Measurements from ENCODE around the gene FAM219A. TPM values are rescaled to one million over a fixed set of nuclear protein-coding genes. Genes with fewer than 3 reads are reported as not detected.
"Not testable (repeated sequence)": the region's sequence is repeated elsewhere in the genome, so short reads cannot be mapped to it uniquely, and the experiment has no call there.

FAM219A gene
- total and polyA plus RNA-seq, 2 donors (not counting 1 experiment from before 2014, with no cell fraction given), result 5.3 to 7.3 TPM

DNA sequence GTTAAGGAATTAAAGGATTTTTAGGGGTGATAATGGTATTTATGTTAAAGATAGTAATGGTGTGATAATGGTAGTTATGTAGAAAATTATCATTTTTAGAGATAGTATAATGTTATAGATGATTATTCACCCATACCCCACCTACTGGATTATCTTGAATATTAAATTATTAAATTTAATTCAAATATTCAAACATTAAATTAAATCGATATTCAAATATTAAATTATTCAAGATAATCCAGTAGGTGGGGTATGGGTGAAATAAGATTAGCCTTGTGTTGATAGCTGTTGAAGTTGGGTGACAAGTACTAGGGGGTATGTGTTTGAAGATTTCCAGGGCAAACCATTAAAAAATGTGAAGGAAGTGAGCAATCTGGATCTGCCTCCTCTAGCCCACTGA is 15.6 kb downstream of the FAM219A start:
- H3K4me2 ChIP-seq (ENCODE audit: extremely low read depth, insufficient read depth, low read length), result no peak overlapping the region
- no peaks in the 10 kb centered on the region for H3K27me3 ChIP-seq (ENCODE audit: control insufficient read depth, insufficient read depth, low read length)
- no peak overlapping the region for H3K27ac ChIP-seq (ENCODE audit: insufficient read depth, low read length)
- no peak overlapping the region for H2AFZ ChIP-seq (ENCODE audit: low read length)
- H3K9me3 ChIP-seq (ENCODE audit: control insufficient read depth, insufficient read depth, low read depth, low read length), result no peaks in the 10 kb centered on the region
- DNase-seq (ENCODE audit: low read depth in 2 of 2), result no peak
- H3K79me2 ChIP-seq (ENCODE audit: control insufficient read depth, insufficient read depth, low read length), result no peaks in the 10 kb centered on the region
- TF ChIP-seq EZH2 (IDR thresholded peaks at IDR 0.05; ENCODE audit: low read length, missing control alignments), result no peak
- TF ChIP-seq, protein P1, sequence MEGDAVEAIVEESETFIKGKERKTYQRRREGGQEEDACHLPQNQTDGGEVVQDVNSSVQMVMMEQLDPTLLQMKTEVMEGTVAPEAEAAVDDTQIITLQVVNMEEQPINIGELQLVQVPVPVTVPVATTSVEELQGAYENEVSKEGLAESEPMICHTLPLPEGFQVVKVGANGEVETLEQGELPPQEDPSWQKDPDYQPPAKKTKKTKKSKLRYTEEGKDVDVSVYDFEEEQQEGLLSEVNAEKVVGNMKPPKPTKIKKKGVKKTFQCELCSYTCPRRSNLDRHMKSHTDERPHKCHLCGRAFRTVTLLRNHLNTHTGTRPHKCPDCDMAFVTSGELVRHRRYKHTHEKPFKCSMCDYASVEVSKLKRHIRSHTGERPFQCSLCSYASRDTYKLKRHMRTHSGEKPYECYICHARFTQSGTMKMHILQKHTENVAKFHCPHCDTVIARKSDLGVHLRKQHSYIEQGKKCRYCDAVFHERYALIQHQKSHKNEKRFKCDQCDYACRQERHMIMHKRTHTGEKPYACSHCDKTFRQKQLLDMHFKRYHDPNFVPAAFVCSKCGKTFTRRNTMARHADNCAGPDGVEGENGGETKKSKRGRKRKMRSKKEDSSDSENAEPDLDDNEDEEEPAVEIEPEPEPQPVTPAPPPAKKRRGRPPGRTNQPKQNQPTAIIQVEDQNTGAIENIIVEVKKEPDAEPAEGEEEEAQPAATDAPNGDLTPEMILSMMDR (conservative IDR thresholded peaks at IDR 0.05 in 1 of 2, IDR thresholded peaks at IDR 0.05 in 1 of 2; ENCODE audit: low read depth in 1 of 2, low read length in 2 of 2), result no peak
- H3K4me3 ChIP-seq (replicated peaks in 1 of 4; ENCODE audit: control extremely low read depth in 1 of 4, insufficient read depth in 1 of 4, low read depth in 3 of 4, low read length in 4 of 4), result no peak overlapping the region
- H4K20me1 ChIP-seq (ENCODE audit: control insufficient read depth, extremely low read depth, insufficient read depth, low read length), result peaks cover 5% of the 10 kb centered on the region
- H3K4me1 ChIP-seq (ENCODE audit: control insufficient read depth, extremely low read depth, insufficient read depth, low read length), result no peaks in the 10 kb centered on the region
- H3K36me3 ChIP-seq (ENCODE audit: control insufficient read depth, insufficient read depth, low read length), result no peaks in the 10 kb centered on the region
- H3K9ac ChIP-seq (ENCODE audit: insufficient read depth, low read length), result no peak overlapping the region

DNA sequence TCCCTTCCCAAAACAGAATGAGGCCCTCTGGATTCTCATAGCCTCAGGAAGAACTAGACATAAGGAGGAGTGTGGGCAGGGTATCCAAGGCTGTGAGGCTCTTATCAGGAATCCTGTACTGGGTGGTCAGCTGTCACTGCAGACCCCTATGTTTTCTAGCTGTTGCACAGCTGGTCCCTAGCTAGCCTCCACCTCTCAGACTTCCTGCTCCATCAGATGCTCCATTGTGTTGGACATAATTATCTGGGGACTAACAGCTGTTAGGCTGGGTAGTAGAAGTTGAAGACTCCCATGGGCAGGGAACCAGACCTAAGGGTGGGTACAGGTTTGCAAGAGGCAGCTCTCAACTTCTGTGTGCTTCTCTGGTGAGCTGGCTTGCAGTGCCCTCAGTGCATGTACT is 18.4 kb downstream of the FAM219A start:
- H3K27ac ChIP-seq (ENCODE audit: insufficient read depth, low read length), result no peak overlapping the region
- H4K20me1 ChIP-seq (ENCODE audit: control insufficient read depth, extremely low read depth, insufficient read depth, low read length), result peaks cover 2% of the 10 kb centered on the region

DNA sequence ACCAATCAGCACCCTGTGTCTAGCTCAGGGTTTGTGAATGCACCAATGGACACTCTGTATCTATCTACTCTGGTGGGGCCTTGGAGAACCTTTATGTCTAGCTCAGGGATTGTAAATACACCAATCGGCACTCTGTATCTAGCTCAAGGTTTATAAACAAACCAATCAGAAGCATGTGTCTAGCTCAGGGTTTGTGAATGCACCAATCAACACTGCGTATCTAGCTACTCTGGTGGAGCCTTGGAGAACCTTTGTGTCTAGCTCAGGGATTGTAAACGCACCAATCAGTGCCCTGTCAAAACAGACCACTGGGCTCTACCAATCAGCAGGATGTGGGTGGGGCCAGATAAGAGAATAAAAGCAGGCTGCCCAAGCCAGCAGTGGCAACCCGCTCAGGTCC is 19.9 kb downstream of the FAM219A start:
- H3K4me3 ChIP-seq (replicated peaks in 1 of 4; ENCODE audit: control extremely low read depth in 1 of 4, insufficient read depth in 1 of 4, low read depth in 3 of 4, low read length in 4 of 4); H3K79me2 ChIP-seq (ENCODE audit: control insufficient read depth, insufficient read depth, low read length): not testable (repeated sequence)

More for the DNA sequence above, 18.4 kb downstream of the FAM219A start:
- no peak overlapping the region for H3K4me2 ChIP-seq (ENCODE audit: extremely low read depth, insufficient read depth, low read length)
- H3K79me2 ChIP-seq (ENCODE audit: control insufficient read depth, insufficient read depth, low read length), result no peaks in the 10 kb centered on the region
- H3K9me3 ChIP-seq (ENCODE audit: control insufficient read depth, insufficient read depth, low read depth, low read length), result no peaks in the 10 kb centered on the region
- H3K4me1 ChIP-seq (ENCODE audit: control insufficient read depth, extremely low read depth, insufficient read depth, low read length), result no peaks in the 10 kb centered on the region
- no peak for DNase-seq (ENCODE audit: low read depth in 2 of 2)
- H3K27me3 ChIP-seq (ENCODE audit: control insufficient read depth, insufficient read depth, low read length), result no peaks in the 10 kb centered on the region
- TF ChIP-seq, protein P1 (conservative IDR thresholded peaks at IDR 0.05 in 1 of 2, IDR thresholded peaks at IDR 0.05 in 1 of 2; ENCODE audit: low read depth in 1 of 2, low read length in 2 of 2), result no peak
- no peak for TF ChIP-seq EZH2 (IDR thresholded peaks at IDR 0.05; ENCODE audit: low read length, missing control alignments)
- no peak overlapping the region for H3K4me3 ChIP-seq (replicated peaks in 1 of 4; ENCODE audit: control extremely low read depth in 1 of 4, insufficient read depth in 1 of 4, low read depth in 3 of 4, low read length in 4 of 4)
- H3K36me3 ChIP-seq (ENCODE audit: control insufficient read depth, insufficient read depth, low read length), result no peaks in the 10 kb centered on the region
- no peak overlapping the region for H3K9ac ChIP-seq (ENCODE audit: insufficient read depth, low read length)
- no peak overlapping the region for H2AFZ ChIP-seq (ENCODE audit: low read length)

DNA sequence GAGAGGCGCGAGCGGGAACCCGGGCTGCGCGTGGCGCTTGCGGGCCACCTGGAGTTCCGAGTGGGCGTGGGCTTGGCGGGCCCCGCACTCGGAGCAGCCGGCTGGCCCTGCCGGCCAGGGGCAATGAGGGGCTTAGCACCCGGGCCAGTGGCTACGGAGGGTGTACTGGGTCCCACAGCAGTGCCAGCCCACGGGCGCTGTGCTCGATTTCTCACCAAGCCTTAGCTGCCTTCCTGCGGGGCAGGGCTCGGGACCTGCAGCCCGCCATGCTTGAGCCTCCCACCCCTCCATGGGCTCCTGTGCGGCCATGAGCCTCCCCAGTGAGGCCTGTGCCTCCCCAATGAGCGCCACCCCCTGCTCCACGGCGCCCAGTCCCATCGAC is 20.5 kb downstream of the FAM219A start:
- H3K79me2 ChIP-seq (ENCODE audit: control insufficient read depth, insufficient read depth, low read length); H2AFZ ChIP-seq (ENCODE audit: low read length); H3K4me3 ChIP-seq (replicated peaks in 1 of 4; ENCODE audit: control extremely low read depth in 1 of 4, insufficient read depth in 1 of 4, low read depth in 3 of 4, low read length in 4 of 4); H3K9ac ChIP-seq (ENCODE audit: insufficient read depth, low read length); DNase-seq (ENCODE audit: low read depth in 2 of 2); H3K9me3 ChIP-seq (ENCODE audit: control insufficient read depth, insufficient read depth, low read depth, low read length); H3K36me3 ChIP-seq (ENCODE audit: control insufficient read depth, insufficient read depth, low read length); H3K4me1 ChIP-seq (ENCODE audit: control insufficient read depth, extremely low read depth, insufficient read depth, low read length); H3K27ac ChIP-seq (ENCODE audit: insufficient read depth, low read length); H4K20me1 ChIP-seq (ENCODE audit: control insufficient read depth, extremely low read depth, insufficient read depth, low read length); H3K27me3 ChIP-seq (ENCODE audit: control insufficient read depth, insufficient read depth, low read length); H3K4me2 ChIP-seq (ENCODE audit: extremely low read depth, insufficient read depth, low read length): not testable (repeated sequence)

More for the DNA sequence above, 19.9 kb downstream of the FAM219A start:
- H3K9ac ChIP-seq (ENCODE audit: insufficient read depth, low read length); H3K4me1 ChIP-seq (ENCODE audit: control insufficient read depth, extremely low read depth, insufficient read depth, low read length); H3K36me3 ChIP-seq (ENCODE audit: control insufficient read depth, insufficient read depth, low read length); H4K20me1 ChIP-seq (ENCODE audit: control insufficient read depth, extremely low read depth, insufficient read depth, low read length); DNase-seq (ENCODE audit: low read depth in 2 of 2); H3K27ac ChIP-seq (ENCODE audit: insufficient read depth, low read length); H3K4me2 ChIP-seq (ENCODE audit: extremely low read depth, insufficient read depth, low read length); H3K9me3 ChIP-seq (ENCODE audit: control insufficient read depth, insufficient read depth, low read depth, low read length); H3K27me3 ChIP-seq (ENCODE audit: control insufficient read depth, insufficient read depth, low read length); H2AFZ ChIP-seq (ENCODE audit: low read length): not testable (repeated sequence)

Measured in fibroblast of lung (primary cell).